ENCODE data around the gene CYB561.

DNA sequence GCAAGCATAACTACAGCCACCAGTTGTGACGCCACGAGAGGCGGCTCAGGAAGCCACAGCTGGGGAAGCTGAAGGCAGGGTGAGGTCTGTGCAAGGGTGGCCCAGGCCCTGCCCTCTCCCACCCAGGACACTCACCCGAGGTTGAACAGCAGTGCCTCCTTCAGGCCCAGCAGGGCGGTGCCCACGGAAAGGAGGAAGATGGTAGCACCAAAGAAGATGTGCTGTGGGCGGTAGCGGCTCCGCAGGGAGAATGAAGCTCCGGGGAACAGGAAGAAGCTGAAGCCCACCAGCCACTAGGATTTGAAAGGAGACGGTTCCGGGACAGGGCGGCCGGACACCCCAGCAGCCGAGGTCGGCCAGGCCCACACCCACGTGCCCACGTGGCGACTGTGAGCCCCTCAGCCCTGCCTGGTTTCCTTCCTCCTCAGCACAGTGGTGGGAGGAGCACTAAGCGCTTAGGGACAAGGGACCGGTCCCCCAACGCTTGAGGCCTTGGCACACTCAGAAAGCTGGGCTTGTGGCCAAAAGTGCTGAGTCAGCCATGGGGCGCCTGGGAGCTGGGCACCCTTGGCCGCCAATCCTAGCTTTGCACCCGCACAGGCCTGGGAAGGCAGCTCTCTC is 11.0 kb downstream of the CYB561 start:
- TF ChIP-seq POLR2AphosphoS5 (IDR thresholded peaks at IDR 0.05; ENCODE audit: low read depth, low read length) (no peak), TAF1 (IDR thresholded peaks at IDR 0.05; ENCODE audit: borderline replicate concordance, insufficient read depth, low read length) (no peak)
